Muscle of arm (tissue), 12 donors: Measurements from ENCODE around the gene HS3ST2. TPM values are rescaled to one million over a fixed set of nuclear protein-coding genes. Genes with fewer than 3 reads are reported as not detected.
"Not testable (repeated sequence)": the region's sequence is repeated elsewhere in the genome, so short reads cannot be mapped to it uniquely, and the experiment has no call there.

Experiments
- DNase-seq: peaks from one replicate; pipeline ENCODE4 v3.0.0-alpha.2; 2013
- polyA plus RNA-seq, 12 donors: library from polyadenylated mRNA; unstranded; fragments of 120-200 nt; gene quantifications; one replicate each; pipeline ENCODE4 v1.2.1, GENCODE V29; 2013; ENCODE audit not compliant: insufficient read length in 12 of 12

HS3ST2 gene
- polyA plus RNA-seq, 12 donors = 0.12 to 0.40 (median 0.22) TPM; not detected in 8

- DNase-seq = peak; percentile 15
Observed at GRCh38 chr16:22813223-22813947, 577 bp upstream of the HS3ST2 start.

GRCh38 chr16:22814711-22815105, 746 bp downstream of the HS3ST2 start:
- DNase-seq = no peak

GRCh38 chr16:22815863-22816262, 1.9 kb downstream of the HS3ST2 start:
- no peak for DNase-seq

- no peak for DNase-seq
Observed at GRCh38 chr16:22816475-22816874, 2.5 kb downstream of the HS3ST2 start.

GRCh38 chr16:22818736-22819135, 4.8 kb downstream of the HS3ST2 start:
- DNase-seq = not testable (repeated sequence)

- no peak for DNase-seq
Observed at GRCh38 chr16:22838681-22839080, 24.7 kb downstream of the HS3ST2 start.

- DNase-seq = not testable (repeated sequence)
Observed at GRCh38 chr16:22842031-22842430, 28.1 kb downstream of the HS3ST2 start.

- no peak for DNase-seq
Observed at GRCh38 chr16:22843122-22843521, 29.2 kb downstream of the HS3ST2 start.

- DNase-seq = no peak
Observed at GRCh38 chr16:22843856-22844255, 29.9 kb downstream of the HS3ST2 start.

- no peak for DNase-seq
Observed at GRCh38 chr16:22844416-22844815, 30.5 kb downstream of the HS3ST2 start.

- no peak for DNase-seq
Observed at GRCh38 chr16:22847100-22847499, 33.1 kb downstream of the HS3ST2 start.

- DNase-seq = no peak
Observed at GRCh38 chr16:22847690-22848089, 33.7 kb downstream of the HS3ST2 start.

GRCh38 chr16:22848451-22848850, 34.5 kb downstream of the HS3ST2 start:
- no peak for DNase-seq

GRCh38 chr16:22849517-22849916, 35.6 kb downstream of the HS3ST2 start:
- no peak for DNase-seq

- DNase-seq = no peak
Observed at GRCh38 chr16:22855231-22855630, 41.3 kb downstream of the HS3ST2 start.

GRCh38 chr16:22857296-22858025, 43.5 kb downstream of the HS3ST2 start:
- peak; percentile 4 for DNase-seq

- DNase-seq = no peak
Observed at GRCh38 chr16:22859925-22860324, 46.0 kb downstream of the HS3ST2 start.

- no peak for DNase-seq
Observed at GRCh38 chr16:22861580-22861979, 47.6 kb downstream of the HS3ST2 start.

GRCh38 chr16:22862046-22862445, 48.1 kb downstream of the HS3ST2 start:
- DNase-seq = no peak

GRCh38 chr16:22864375-22864774, 50.4 kb downstream of the HS3ST2 start:
- no peak for DNase-seq

GRCh38 chr16:22868593-22869224, 54.7 kb downstream of the HS3ST2 start:
- no peak for DNase-seq

GRCh38 chr16:22871861-22872260, 57.9 kb downstream of the HS3ST2 start:
- DNase-seq = no peak

GRCh38 chr16:22874394-22874793, 60.4 kb downstream of the HS3ST2 start:
- no peak for DNase-seq
